Adrenal gland (tissue), 5 donors: ENCODE results near the gene REG1B.

Experiments used
- CTCF ChIP-seq, 6 experiments: fragments of 450-650 bp in 4 of 6; fragments of 200-600 bp in 2 of 6; sonication (generic) in 1 of 6; IDR thresholded peaks; 1 replicate in 5 of 6; 2 replicates in 1 of 6; pipeline versions ENCODE4 v1.5.1 to v1.8.0; 2016 to 2021; ENCODE audit warnings: antibody characterized with exemption in 6 of 6, mild to moderate bottlenecking in 2 of 6, moderate library complexity in 1 of 6
- POLR2A ChIP-seq, 2 donors: fragments of 450-650 bp; IDR thresholded peaks; one replicate each; pipeline ENCODE4 v1.6.1; 2017; ENCODE audit warnings: antibody characterized with exemption in 2 of 2, mild to moderate bottlenecking in 2 of 2, moderate library complexity in 1 of 2
- donor health status: DM: no; HTN: no; CAD: no.

DNA sequence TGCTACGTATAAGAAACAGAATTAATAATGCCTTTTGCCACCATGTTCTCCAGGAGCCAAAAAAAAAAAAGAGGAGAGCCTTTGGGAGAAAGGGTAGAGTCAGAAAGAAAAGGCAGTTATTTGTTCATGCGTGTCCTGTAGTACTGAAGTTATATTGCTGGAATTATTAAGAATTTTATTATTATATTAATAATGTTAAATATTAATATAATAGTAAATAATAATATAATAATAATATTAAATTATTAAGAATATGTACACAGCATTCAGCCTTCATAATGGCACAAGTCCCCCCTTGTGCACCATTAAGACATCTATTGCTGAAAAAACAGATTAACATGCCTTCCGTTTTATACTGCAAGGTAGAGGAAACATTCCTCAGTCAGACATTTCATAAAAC is 40.6 kb upstream of the REG1B start:
- TF ChIP-seq POLR2A (IDR thresholded peaks at IDR 0.05): no peak
- no peak for TF ChIP-seq CTCF (IDR thresholded peaks at IDR 0.05)
